ENCODE measurements around the gene FKRP. TPM values are rescaled to one million over a fixed set of nuclear protein-coding genes. Genes with fewer than 3 reads are reported as not detected.
A peak's percentile ranks its signal among the peaks of the same experiment; 100 is the strongest.

The FKRP gene
- total RNA-seq, 1 experiment from 2014 or later = 23.9 TPM

DNA sequence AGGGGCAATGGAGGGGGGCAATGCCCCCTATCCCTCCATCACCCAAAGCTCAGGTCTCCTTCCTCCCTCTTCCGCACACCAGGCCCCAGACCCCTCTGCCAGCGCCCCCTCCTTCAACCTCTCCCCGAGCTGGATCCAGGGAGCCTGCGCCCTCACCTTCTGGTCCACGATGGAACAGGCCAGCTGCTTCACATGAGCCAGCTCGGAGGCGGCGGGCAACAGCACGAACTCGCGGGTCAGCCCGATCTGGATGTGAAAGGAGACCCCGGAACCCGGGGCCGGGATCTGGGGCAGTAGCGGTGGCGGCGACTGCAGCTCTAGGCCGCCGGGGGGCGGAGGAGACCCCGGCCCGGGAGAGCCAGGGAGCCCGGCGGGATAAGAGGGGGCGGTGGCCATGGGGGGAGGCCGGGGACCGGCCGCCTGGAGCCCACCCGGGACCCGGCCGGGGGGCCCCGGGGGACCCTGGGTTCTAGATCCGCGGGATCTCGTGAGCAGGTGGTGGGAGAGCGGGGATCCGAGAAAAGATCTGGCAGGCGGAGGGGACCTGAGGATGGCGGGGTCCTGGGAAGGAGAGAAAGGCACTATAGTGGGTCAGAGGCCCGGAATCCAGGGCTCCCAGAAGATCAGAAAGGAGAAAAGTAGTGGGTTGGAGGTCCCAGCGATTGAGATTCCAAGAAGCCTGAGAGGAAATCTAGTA, 29.7 kb upstream of the FKRP start:
- CTCF ChIA-PET = interaction anchor here (0.7 to 4.1 kb wide), 5 partner anchors 11 to 509 kb away, joined by 3 to 25 read pairs (median 8); partner anchors contain the start of gene DACT3

DNA sequence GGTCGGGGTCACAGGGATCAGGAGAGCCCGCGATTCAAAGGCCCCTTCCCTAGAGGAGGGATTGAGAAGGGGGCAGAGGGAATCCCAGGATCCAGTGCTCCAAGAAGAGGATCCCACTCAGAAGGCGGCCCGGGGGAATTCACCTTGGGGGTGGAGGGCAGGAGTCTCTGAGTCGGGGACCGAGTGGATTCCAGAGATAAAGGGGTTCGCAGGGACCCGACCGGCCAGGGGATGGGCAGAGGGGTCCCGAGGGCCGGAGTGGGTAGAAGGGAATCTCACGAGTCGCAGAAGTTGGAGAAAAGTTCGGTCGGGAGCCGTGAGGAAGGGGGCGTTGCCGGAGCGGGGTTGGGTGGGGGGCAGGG, 29.2 kb upstream of the FKRP start:
- POLR2A ChIA-PET = interaction anchor here (1.3 to 5.0 kb wide), 2 partner anchors 71 to 115 kb away, joined by 3 to 40 read pairs; partner anchors contain the start of gene CALM3
- TF ChIP-seq, protein P1, sequence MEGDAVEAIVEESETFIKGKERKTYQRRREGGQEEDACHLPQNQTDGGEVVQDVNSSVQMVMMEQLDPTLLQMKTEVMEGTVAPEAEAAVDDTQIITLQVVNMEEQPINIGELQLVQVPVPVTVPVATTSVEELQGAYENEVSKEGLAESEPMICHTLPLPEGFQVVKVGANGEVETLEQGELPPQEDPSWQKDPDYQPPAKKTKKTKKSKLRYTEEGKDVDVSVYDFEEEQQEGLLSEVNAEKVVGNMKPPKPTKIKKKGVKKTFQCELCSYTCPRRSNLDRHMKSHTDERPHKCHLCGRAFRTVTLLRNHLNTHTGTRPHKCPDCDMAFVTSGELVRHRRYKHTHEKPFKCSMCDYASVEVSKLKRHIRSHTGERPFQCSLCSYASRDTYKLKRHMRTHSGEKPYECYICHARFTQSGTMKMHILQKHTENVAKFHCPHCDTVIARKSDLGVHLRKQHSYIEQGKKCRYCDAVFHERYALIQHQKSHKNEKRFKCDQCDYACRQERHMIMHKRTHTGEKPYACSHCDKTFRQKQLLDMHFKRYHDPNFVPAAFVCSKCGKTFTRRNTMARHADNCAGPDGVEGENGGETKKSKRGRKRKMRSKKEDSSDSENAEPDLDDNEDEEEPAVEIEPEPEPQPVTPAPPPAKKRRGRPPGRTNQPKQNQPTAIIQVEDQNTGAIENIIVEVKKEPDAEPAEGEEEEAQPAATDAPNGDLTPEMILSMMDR (IDR thresholded peaks at IDR 0.05; ENCODE audit: unreplicated experiment) = no peak
- H3K27me3 Mint-ChIP-seq (ENCODE audit: insufficient read depth, unreplicated experiment) = no peaks in the 10 kb centered on the region
- no peaks in the 10 kb centered on the region for H3K4me1 Mint-ChIP-seq (ENCODE audit: insufficient read depth, unreplicated experiment)
- DNase-seq (ENCODE audit: unreplicated experiment) = peak; percentile 27
- intact Hi-C loops (cut with micrococcal nuclease) = no loop called here
- H3K36me3 Mint-ChIP-seq (ENCODE audit: insufficient read depth, unreplicated experiment) = peaks cover 21% of the 10 kb centered on the region
- no peaks in the 10 kb centered on the region for H3K9me3 Mint-ChIP-seq (ENCODE audit: unreplicated experiment)
- no TSS peak for BruUV-seq (replicated peaks)
- peak overlapping the region; percentile 99 for H3K27ac Mint-ChIP-seq (ENCODE audit: low read depth, unreplicated experiment)
- CTCF ChIA-PET = no interaction called here
- H3K4me3 Mint-ChIP-seq (ENCODE audit: unreplicated experiment) = peak overlapping the region; percentile 97

More for the DNA sequence above, 29.7 kb upstream of the FKRP start:
- peaks cover 19% of the 10 kb centered on the region for H3K36me3 Mint-ChIP-seq (ENCODE audit: insufficient read depth, unreplicated experiment)
- no peaks in the 10 kb centered on the region for H3K4me1 Mint-ChIP-seq (ENCODE audit: insufficient read depth, unreplicated experiment)
- H3K4me3 Mint-ChIP-seq (ENCODE audit: unreplicated experiment) = peak overlapping the region; percentile 97
- intact Hi-C loops (cut with micrococcal nuclease) = no loop called here
- no peaks in the 10 kb centered on the region for H3K27me3 Mint-ChIP-seq (ENCODE audit: insufficient read depth, unreplicated experiment)
- no TSS peak for BruUV-seq (replicated peaks)
- no peaks in the 10 kb centered on the region for H3K9me3 Mint-ChIP-seq (ENCODE audit: unreplicated experiment)
- TF ChIP-seq, protein P1 (IDR thresholded peaks at IDR 0.05; ENCODE audit: unreplicated experiment) = no peak
- POLR2A ChIA-PET = interaction anchor here (0.7 to 5.0 kb wide), 8 partner anchors 10 to 265 kb away, joined by 3 to 40 read pairs (median 4); partner anchors contain the start of genes CALM3 and FKRP
- DNase-seq (ENCODE audit: unreplicated experiment) = peak; percentile 30
- H3K27ac Mint-ChIP-seq (ENCODE audit: low read depth, unreplicated experiment) = peak overlapping the region; percentile 99

DNA sequence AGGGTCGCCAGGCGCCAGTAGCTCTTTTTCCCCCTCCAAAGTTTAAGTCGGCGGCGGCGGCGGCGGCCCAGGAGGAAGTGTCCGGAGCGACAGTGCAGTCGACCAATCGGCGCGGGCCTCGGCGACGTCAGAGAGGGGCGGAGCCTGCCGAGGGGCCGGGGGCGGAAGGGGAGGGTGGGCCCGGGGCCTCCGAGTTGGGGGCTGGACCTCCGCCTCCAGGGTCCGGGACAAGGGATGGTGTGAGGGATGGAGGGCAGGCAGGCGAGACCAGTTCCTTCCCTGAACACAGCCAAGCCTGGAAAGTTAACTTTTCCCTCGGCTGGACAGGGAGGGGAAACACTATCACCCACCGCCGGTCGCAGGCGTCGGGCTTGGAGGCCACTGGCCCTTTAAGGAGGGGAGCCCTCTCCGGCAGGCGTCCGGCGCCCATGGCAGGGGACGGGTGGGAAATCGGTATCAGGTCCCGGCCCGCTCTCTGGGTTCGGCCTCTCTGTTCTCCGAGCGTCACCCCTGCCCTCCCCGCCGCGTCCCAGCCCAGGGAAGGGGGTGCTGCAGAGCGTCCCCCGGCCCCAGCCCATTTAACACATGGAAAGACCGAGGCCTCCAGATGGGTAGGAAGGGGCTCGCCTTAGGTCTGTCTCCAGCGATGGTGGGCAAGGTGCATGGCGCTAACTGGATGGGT, 28.7 kb upstream of the FKRP start, which contains the start of gene PRKD2:
Gene PRKD2 (minus strand): TSS at position 81 of the 682 bp plus-strand sequence. CDS start 744 bp downstream, outside the sequence.
- intact Hi-C loops (cut with micrococcal nuclease) = no loop called here
- peak; percentile 76 for DNase-seq (ENCODE audit: unreplicated experiment)
- BruUV-seq (replicated peaks) = no TSS peak
- ChIA-PET CTCF (interaction anchor here (1.1 kb wide), 1 partner anchor 103 kb away, joined by 3 read pairs; no protein-coding TSS in a partner anchor), POLR2A (interaction anchor here (1.3 to 5.0 kb wide), 2 partner anchors 70 to 116 kb away, joined by 3 to 40 read pairs; partner anchors contain the start of gene CALM3)
- TF ChIP-seq, protein P1 (IDR thresholded peaks at IDR 0.05; ENCODE audit: unreplicated experiment) = no peak
- Mint-ChIP-seq H3K4me1 (ENCODE audit: insufficient read depth, unreplicated experiment) (no peaks in the 10 kb centered on the region), H3K27me3 (ENCODE audit: insufficient read depth, unreplicated experiment) (no peaks in the 10 kb centered on the region), H3K4me3 (ENCODE audit: unreplicated experiment) (peak within 1 kb of the TSS; percentile 97), H3K36me3 (ENCODE audit: insufficient read depth, unreplicated experiment) (peaks cover 26% of the 10 kb centered on the region), H3K27ac (ENCODE audit: low read depth, unreplicated experiment) (peak within 1 kb of the TSS; percentile 99), H3K9me3 (ENCODE audit: unreplicated experiment) (no peaks in the 10 kb centered on the region)

DNA sequence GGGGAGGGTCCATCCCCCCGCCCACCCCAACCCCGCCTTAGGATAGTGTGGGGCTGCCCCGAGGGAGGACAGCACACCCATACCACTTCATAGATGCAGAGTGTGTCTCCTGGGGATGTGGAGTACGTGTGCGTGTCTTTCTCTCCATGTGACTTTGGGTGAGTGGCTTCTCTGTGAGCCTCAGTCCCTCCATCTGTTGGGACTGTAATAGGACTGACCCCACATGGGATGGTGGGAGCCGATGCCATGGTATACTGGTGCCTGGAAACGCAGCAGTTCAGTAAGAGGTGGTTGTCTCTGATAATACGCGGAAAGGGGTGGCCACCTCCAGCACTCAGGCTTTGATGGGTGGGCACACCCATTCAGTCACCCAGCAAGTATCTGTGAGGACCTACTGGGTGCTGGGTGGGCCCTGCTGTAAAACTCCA, 28.1 kb upstream of the FKRP start:
- ChIA-PET POLR2A (no interaction called here), CTCF (interaction anchor here (1.0 to 1.1 kb wide), 3 partner anchors 10 to 104 kb away, joined by 3 to 8 read pairs (median 5); no protein-coding TSS in a partner anchor)
- BruUV-seq (replicated peaks) = no TSS peak
- no peak overlapping the region for H3K27ac Mint-ChIP-seq (ENCODE audit: low read depth, unreplicated experiment)
- H3K4me1 Mint-ChIP-seq (ENCODE audit: insufficient read depth, unreplicated experiment) = no peaks in the 10 kb centered on the region
- intact Hi-C loops (cut with micrococcal nuclease) = no loop called here
- no peak for DNase-seq (ENCODE audit: unreplicated experiment)
- H3K27me3 Mint-ChIP-seq (ENCODE audit: insufficient read depth, unreplicated experiment) = no peaks in the 10 kb centered on the region
- H3K36me3 Mint-ChIP-seq (ENCODE audit: insufficient read depth, unreplicated experiment) = peaks cover 31% of the 10 kb centered on the region
- TF ChIP-seq, protein P1 (IDR thresholded peaks at IDR 0.05; ENCODE audit: unreplicated experiment) = no peak
- H3K4me3 Mint-ChIP-seq (ENCODE audit: unreplicated experiment) = peak overlapping the region; percentile 97
- H3K9me3 Mint-ChIP-seq (ENCODE audit: unreplicated experiment) = no peaks in the 10 kb centered on the region
